Spinal cord (tissue), 10 donors: ENCODE measurements around the gene CYFIP1. TPM values are rescaled to one million over a fixed set of nuclear protein-coding genes. Genes with fewer than 3 reads are reported as not detected.

Experiments
- DNase-seq, 6 donors: peaks; one replicate each; pipeline versions ENCODE4 v3.0.0 to v3.0.0-alpha.2; 2013 to 2015; ENCODE audit warnings: low spot score in 6 of 6, low read depth in 4 of 6
- H3K27ac ChIP-seq: one replicate; pipeline ENCODE4 v1.5.1; 2013; ENCODE audit warnings: low read depth, low read length, control low read depth
- H3K27me3 ChIP-seq: one replicate; pipeline ENCODE4 v1.6.1; 2013; ENCODE audit warnings: low read length; ENCODE audit not compliant: control insufficient read depth, insufficient read depth
- H3K36me3 ChIP-seq: one replicate; pipeline ENCODE4 v1.6.1; 2013; ENCODE audit warnings: low read length; ENCODE audit not compliant: control insufficient read depth, insufficient read depth
- H3K4me1 ChIP-seq: one replicate; pipeline ENCODE4 v1.6.1; 2013; ENCODE audit warnings: low read length; ENCODE audit not compliant: control insufficient read depth, insufficient read depth
- H3K4me3 ChIP-seq: one replicate; pipeline ENCODE4 v1.5.1; 2013; ENCODE audit warnings: low read depth, low read length, control low read depth
- H3K9me3 ChIP-seq: one replicate; pipeline ENCODE4 v1.6.1; 2013; ENCODE audit warnings: low read length; ENCODE audit not compliant: control insufficient read depth, insufficient read depth
- WGBS: methylation state at CpG from one replicate; pipeline ENCODE4 v1.1.5; 2013; ENCODE audit warnings: missing lambda C conversion rate; ENCODE audit not compliant: insufficient coverage; 5-methylcytosine and 5-hydroxymethylcytosine counted together
- polyA plus RNA-seq, 2 donors: library from polyadenylated mRNA; unstranded; fragments of 120-200 nt; gene quantifications; one replicate each; pipeline ENCODE4 v1.2.1, GENCODE V29; 2013; ENCODE audit not compliant: insufficient read length in 2 of 2
- total RNA-seq, 2 donors: library from RNA; depleted of rRNA in 1 of 2; stranded (reverse); fragments of 120-200 nt in 1 of 2; fragments of >200 nt in 1 of 2; gene quantifications; one replicate each; pipeline versions ENCODE4 v1.2.3 to v1.2.4, GENCODE V29; 2013 to 2014
- donor health status: healthy.

Gene CYFIP1
- total and polyA plus RNA-seq, 4 donors: 81.4 to 98.9 (median 88.7) TPM

DNA sequence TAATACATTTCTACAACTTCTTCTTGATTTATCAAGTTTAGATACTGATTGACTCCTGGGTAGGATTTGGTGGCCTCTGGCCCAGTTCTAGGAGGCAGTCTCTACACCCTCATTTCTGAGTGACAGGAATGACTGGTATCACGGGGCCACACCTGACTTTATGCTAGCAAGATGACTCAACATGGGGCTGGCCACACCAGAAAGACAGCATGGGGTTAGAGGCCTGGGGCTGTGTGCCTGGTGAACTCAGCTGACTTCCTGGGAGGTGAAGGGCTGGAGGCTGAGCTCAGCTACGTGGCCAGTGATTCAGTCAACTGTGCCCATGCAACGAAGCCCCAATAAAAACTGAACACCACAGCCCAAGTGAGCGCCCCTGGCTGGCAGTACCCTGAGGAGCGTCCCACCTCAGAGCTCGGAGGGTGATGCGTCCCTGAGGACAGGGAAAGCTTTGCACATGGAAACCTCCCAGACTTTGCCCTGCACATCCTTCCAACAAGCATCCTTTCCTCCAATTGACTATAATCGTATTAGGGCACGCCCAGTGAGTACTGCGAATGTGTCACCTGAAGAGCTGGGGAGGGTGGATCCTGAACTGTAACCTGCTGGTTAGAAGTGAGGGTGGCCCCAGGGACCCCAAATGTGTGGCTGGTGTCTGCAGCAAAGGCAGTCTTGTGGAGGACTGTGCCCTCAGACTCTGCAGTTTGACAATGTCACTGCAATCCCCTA is 84.5 kb downstream of the CYFIP1 start:
- H3K27me3 ChIP-seq: no peaks in the 10 kb centered on the region
- no peak for DNase-seq
- H3K36me3 ChIP-seq: peaks cover 39% of the 10 kb centered on the region
- no peak overlapping the region for H3K4me3 ChIP-seq
- no peaks in the 10 kb centered on the region for H3K9me3 ChIP-seq
- H3K27ac ChIP-seq: no peak overlapping the region
- 95% methylated on average over 8 of the region's 10 CpGs for WGBS
- H3K4me1 ChIP-seq: no peaks in the 10 kb centered on the region

DNA sequence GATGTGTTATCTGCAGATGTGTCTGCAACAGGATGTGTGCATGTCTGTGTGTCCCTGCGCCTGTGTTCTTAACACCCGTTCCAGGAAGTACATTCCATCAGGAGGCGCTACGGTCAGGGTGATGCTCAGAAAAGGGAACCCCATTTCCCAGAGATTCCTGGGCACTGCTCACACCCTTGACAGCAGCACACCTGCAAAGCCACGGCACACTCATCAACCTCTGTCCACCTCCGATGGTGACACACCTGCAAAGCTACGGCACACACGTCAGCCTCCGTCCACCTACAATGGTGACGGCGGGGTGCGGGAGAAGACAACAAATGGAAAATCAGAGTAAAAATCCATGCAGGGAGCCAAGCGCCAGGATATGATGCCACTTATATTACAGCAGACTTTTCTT is 86.3 kb downstream of the CYFIP1 start:
- no peak overlapping the region for H3K4me3 ChIP-seq
- H3K4me1 ChIP-seq: no peaks in the 10 kb centered on the region
- DNase-seq: no peak
- no peaks in the 10 kb centered on the region for H3K27me3 ChIP-seq
- no peaks in the 10 kb centered on the region for H3K9me3 ChIP-seq
- H3K27ac ChIP-seq: no peak overlapping the region
- peaks cover 39% of the 10 kb centered on the region for H3K36me3 ChIP-seq
- WGBS: 93% methylated on average over 6 of the region's 13 CpGs

DNA sequence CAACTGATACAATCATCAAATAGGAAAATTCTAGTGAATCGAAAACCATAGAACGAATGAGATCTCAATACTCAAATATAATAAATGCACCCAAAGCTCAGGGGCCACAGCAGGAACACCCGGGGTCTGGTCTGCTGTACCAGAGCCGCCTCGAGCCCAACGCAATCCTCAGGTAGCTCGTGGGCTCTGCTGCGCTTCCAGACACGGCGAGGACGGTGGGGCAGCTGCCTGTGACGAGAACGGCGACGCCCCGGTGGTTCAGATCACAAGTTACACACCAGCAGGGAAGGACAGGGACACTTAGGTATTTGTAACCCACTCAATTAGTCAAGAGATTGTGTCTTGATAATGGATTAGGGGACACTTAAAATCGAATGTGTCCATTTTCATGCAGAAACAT is 87.1 kb downstream of the CYFIP1 start:
- DNase-seq: no peak
- Histone ChIP-seq H3K36me3 (peaks cover 39% of the 10 kb centered on the region), H3K27me3 (no peaks in the 10 kb centered on the region), H3K27ac (no peak overlapping the region), H3K9me3 (no peaks in the 10 kb centered on the region), H3K4me1 (no peaks in the 10 kb centered on the region), H3K4me3 (no peak overlapping the region)
- 95% methylated on average over 11 of the region's 17 CpGs for WGBS

DNA sequence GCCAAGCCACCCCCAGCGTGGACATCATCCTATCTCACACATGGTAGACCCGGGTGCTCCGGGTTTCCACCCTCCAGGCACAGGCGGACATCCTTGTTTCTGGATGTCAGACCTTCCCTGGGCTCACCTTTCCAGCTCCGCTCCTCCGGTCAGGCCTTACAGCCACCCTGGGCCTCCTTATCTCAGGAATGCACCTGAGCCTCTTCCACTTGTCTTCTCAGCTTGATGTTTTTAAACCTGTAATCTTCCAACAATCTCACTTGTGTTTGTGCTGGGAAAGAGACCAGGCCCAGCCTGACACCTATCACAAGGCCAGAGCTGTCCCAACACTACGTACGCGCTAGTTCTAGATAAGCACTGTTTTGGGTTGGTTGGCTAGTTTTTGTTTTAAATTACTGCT is 87.8 kb downstream of the CYFIP1 start:
- no peaks in the 10 kb centered on the region for H3K27me3 ChIP-seq
- no peaks in the 10 kb centered on the region for H3K4me1 ChIP-seq
- no peak for DNase-seq
- no peak overlapping the region for H3K27ac ChIP-seq
- H3K9me3 ChIP-seq: no peaks in the 10 kb centered on the region
- no peak overlapping the region for H3K4me3 ChIP-seq
- WGBS: 98% methylated on average over 6 of the region's 9 CpGs
- H3K36me3 ChIP-seq: peaks cover 44% of the 10 kb centered on the region

DNA sequence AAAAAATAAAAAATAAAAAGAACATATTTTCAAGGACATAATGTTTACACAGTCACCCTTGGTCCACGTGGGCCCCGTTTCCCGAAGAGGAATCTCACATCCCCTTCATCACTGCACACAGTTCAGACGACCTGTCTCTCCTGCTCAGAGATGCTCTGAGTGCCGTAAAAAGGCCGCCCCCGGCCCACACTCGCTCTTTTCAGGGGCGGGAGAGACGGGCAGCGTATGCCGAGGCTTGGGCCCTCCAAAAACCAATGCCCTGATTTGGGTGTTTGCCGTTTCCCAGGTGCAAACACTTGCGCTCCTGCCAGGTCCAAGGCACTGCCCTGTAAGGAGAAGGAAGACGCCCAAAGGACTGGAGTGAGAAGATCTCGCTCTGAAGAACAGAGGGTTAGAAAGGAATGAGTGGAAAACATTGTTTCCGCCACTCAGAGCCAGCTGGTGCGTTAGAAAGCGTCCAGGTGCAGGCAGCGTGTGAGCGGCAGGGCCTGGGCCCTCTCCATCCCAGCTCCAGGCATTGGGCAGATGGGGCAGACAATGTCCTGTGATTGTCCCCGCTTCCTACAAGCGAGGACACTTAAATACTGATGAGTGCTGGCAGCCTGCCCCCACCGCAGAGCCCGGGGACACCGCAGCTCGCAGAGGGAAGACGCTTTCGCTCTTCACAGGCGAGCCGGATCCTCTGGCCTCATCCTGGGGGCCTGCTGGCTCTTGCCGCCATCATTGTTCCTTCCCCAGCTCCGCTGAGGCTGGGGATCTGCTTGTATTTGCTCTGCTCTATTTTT is 88.5 kb downstream of the CYFIP1 start:
- DNase-seq: peak in 1 of 6 donors; percentile 20
- Histone ChIP-seq H3K4me3 (no peak overlapping the region), H3K27ac (no peak overlapping the region), H3K27me3 (no peaks in the 10 kb centered on the region), H3K9me3 (no peaks in the 10 kb centered on the region), H3K4me1 (no peaks in the 10 kb centered on the region), H3K36me3 (peaks cover 43% of the 10 kb centered on the region)
- WGBS: 86% methylated on average over 25 of the region's 33 CpGs

DNA sequence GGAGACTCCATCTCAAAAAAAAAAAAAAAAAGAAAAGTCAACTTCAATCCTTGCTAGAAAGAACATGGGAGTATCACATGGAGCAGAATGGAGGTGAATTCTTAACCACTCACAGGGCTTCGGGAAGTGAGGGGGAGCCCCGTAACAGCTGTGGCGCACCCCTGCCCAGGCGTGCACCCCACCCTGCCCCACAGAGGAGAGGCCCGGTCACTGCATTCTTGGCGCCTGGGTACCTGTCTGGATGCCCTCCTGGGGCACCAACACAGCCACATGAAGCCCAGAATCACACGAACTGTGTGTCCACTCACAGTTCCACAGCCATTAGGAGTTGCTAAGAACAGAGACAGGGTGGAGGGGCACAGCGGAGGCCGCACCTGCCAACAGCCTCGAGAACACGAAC is 89.9 kb downstream of the CYFIP1 start:
- H3K36me3 ChIP-seq: peaks cover 37% of the 10 kb centered on the region
- no peak overlapping the region for H3K4me3 ChIP-seq
- no peaks in the 10 kb centered on the region for H3K9me3 ChIP-seq
- H3K27ac ChIP-seq: no peak overlapping the region
- DNase-seq: no peak
- H3K27me3 ChIP-seq: no peaks in the 10 kb centered on the region
- H3K4me1 ChIP-seq: no peaks in the 10 kb centered on the region
- WGBS: 97% methylated on average over 5 of the region's 11 CpGs

DNA sequence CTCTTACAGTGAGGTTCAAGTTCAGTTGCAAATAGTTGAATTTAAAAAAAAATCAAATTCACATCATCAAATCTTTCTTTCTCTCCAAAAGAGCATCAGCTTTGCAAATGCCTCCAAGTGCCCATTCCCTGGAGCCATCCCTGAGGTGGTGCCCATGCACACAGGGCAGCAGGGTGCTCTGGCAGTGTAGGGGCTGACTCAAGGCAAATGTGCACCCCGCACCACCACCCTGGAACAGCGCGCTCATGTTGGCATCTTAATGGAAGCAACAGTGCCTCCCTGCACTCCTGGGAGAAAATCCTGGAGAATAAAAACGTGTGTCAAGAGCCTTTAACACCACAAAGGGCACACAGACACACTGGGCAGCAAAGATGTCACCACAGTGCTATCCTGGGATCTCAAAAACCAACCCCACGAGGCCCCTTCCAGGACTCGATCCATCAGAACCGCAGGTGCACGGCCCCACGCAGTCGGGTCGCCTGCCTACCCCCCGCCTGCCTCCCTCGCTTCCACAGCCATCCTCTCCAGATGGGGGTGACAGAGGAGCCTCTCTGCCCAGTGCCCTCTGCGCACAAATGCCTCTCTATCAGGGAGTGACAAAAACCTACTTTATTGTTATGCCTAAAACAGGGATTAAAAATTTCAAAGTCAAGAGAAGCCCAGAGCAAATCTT is 90.9 kb downstream of the CYFIP1 start:
- Histone ChIP-seq H3K9me3 (no peaks in the 10 kb centered on the region), H3K27me3 (no peaks in the 10 kb centered on the region), H3K36me3 (peaks cover 37% of the 10 kb centered on the region), H3K4me1 (no peaks in the 10 kb centered on the region), H3K27ac (no peak overlapping the region), H3K4me3 (no peak overlapping the region)
- WGBS: 87% methylated on average over 13 of the region's 14 CpGs
- no peak for DNase-seq

DNA sequence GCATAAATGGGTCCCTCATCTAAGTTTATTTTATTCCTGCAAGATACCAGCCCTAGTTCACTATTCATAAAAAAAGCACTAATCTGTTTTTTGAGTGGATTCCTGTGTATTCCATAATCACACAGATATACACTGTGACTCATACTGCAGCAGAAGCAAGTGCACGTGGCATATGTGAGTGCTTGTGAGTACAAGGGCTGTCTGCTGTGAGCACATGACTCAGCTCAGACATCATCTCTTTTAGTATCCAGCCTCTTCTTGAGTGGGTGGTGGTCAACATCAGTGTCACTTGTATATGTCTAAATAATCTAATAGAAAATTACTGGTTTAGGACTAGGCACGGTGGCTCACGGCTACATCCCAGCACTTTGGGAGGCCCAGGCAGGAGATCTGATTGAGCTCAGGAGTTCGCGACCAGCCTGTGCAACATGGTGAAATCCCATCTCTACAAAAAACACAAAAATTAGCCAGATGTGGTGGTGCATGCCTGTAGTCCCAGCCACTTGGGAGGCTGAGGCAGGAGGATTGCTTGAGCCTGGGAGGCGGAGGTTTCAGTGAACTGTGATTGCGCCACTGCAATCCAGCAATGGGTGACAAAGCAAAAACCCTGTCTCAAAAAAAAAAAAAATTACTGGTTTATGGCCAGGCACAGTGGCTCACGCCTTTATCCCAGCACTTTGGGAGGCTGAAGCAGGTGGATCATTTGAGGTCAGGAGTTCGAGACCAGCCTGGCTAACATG is 91.9 kb downstream of the CYFIP1 start:
- H3K4me3 ChIP-seq: no peak overlapping the region
- H3K27me3 ChIP-seq: no peaks in the 10 kb centered on the region
- 96% methylated on average over 2 of the region's 9 CpGs for WGBS
- H3K36me3 ChIP-seq: peaks cover 38% of the 10 kb centered on the region
- H3K9me3 ChIP-seq: no peaks in the 10 kb centered on the region
- no peak overlapping the region for H3K27ac ChIP-seq
- no peaks in the 10 kb centered on the region for H3K4me1 ChIP-seq
- DNase-seq: no peak

DNA sequence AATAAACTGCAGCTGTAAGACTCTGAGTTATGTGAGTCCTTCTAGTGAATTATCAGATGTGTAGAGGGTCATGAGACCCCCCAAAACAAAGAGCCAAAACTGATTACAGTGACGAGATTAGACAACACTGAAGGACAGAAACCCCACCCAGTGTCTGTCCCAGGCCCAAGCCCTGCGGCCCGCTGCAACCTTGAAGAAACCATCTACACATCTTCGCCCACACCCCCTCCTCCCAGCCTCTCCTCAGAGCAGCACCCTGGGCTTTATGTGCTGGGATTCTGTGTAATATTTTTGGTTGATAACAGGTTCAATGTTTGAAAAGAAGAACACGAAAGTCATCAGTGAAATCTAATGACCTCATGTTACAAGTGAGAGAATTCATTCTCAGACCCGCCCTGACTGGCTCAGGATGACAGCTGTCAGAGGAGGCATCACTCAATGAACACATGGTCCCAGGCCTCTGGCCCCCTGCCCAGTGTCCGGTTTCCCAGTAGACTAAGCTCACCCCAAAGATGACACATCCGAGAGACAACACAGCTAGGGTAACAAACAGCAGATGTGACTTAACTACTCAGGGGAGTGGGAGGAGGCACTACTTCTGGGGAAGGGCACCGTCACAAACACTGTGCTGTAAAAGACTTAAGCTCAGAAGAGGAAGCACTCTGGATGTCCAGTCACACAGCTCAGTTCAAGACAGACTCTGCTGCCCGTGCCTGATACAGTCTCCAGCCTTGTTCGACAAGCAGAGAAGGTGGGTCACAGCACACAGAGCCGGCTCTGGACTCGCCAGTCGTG is 92.8 kb downstream of the CYFIP1 start:
- WGBS: 93% methylated on average over 8 of the region's 14 CpGs
- Histone ChIP-seq H3K4me1 (no peaks in the 10 kb centered on the region), H3K9me3 (no peaks in the 10 kb centered on the region), H3K27me3 (no peaks in the 10 kb centered on the region), H3K27ac (no peak overlapping the region), H3K36me3 (peaks cover 41% of the 10 kb centered on the region), H3K4me3 (no peak overlapping the region)
- DNase-seq: no peak
